CD1c-positive myeloid dendritic cell (primary cell): ENCODE data around the gene CXorf38.

Source experiments
- DNase-seq: peaks from one replicate; pipeline ENCODE4 v3.0.0-alpha.2; 2016; ENCODE audit errors: extremely low spot score

Gene CXorf38, protein sequence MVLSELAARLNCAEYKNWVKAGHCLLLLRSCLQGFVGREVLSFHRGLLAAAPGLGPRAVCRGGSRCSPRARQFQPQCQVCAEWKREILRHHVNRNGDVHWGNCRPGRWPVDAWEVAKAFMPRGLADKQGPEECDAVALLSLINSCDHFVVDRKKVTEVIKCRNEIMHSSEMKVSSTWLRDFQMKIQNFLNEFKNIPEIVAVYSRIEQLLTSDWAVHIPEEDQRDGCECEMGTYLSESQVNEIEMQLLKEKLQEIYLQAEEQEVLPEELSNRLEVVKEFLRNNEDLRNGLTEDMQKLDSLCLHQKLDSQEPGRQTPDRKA

GRCh38 chrX:40647307-40648197, at the start of gene CXorf38:
Gene CXorf38, minus strand, starts transcription at chrX:40647561. Its CDS starts 41 bp downstream, at chrX:40647520.
- DNase-seq: peak; percentile 94

GRCh38 chrX:40694802-40695201, 47.4 kb upstream of the CXorf38 start:
- DNase-seq: no peak

DNA sequence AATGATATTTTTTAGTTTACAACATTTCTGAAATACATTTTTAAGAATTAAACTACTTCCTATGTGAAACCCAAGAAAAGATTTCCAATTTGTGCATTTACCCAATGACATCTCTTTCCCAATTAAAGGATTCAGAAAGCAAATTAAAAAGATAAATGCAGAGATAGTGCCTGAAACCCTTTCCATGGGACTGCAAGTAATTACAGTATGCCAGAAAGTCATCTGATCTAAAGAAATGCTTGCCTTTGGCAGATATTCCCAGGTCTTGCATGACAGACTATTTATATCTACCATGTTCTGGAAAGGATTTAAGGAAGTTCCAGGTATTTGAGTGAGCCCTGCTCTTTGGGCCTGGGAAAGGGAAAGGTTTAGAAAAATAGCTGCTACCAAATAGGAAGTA, 41.6 kb upstream of the CXorf38 start:
- no peak for DNase-seq

DNA sequence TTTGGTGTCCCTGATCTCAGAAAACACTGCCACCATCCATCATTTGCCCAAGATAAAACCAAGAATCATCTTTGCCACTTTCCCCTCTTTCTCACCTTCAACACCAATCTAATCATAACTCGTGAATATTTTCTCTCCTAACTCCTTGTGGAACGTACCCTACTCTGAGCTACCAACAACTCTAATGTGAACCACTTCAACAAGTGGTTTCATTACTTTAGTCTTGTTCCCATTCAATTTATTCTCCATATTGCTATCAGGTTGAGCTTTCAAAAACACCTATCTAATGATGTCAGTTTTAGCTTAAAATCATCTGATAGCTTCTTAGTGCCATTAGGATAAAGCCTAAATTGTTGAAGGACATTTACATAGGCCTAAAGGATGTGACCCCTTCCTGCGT, 39.8 kb upstream of the CXorf38 start:
- no peak for DNase-seq

GRCh38 chrX:40685362-40685918, 38.1 kb upstream of the CXorf38 start:
- peak; percentile 60 for DNase-seq

DNA sequence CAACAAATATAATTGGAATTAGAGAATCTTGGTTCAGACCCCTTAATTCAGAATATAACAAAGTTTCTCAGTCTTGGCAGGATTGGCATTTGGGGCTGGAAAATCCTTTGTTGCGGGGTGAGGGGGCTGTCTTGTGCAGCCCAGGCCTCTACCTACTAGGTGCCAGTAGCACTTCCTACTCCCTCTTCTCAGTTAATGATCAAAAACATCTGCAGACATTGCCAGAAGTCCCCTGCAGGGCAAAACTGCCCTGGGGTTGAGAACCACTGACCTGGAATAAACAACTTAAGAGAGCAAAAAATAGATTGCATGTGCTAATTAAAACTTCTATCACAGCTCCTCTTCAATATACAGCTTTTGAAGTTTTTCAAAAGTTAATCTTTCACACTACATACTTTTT, 36.7 kb upstream of the CXorf38 start:
- DNase-seq: no peak

GRCh38 chrX:40683245-40683644, 35.9 kb upstream of the CXorf38 start:
- no peak for DNase-seq

- DNase-seq: no peak
These were observed 23.8 kb upstream of the CXorf38 start for GRCh38 chrX:40671126-40671525.

GRCh38 chrX:40663880-40664630, 16.7 kb upstream of the CXorf38 start:
- no peak for DNase-seq

GRCh38 chrX:40663078-40663740, 15.8 kb upstream of the CXorf38 start:
- no peak for DNase-seq

GRCh38 chrX:40661489-40661888, 14.1 kb upstream of the CXorf38 start:
- DNase-seq: no peak

GRCh38 chrX:40660381-40660780, 13.0 kb upstream of the CXorf38 start:
- DNase-seq: no peak

- DNase-seq: no peak
These were observed 6.2 kb upstream of the CXorf38 start for GRCh38 chrX:40653535-40653934.

DNA sequence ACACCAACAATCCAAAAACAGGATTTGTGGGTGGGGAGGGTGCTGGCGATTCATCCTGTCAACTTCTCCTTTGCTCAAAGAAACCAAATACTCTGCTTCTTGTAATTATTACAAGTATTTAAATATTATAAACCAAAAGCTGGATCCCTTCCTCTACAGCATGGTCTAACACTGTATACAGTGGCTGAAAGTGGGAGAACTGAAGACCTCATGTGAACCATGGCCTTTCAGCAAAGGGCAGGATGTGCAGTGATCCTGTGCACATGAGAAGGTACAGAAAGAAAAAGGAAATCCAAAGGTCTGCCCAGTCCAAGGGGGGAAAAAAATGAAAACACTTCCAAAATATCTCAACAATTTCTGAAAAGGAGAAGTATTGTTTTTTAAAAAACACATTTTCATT, 5.3 kb upstream of the CXorf38 start:
- peak; percentile 9 for DNase-seq

- DNase-seq: peak; percentile 72
These were observed 4.4 kb upstream of the CXorf38 start for GRCh38 chrX:40651620-40652223.

DNA sequence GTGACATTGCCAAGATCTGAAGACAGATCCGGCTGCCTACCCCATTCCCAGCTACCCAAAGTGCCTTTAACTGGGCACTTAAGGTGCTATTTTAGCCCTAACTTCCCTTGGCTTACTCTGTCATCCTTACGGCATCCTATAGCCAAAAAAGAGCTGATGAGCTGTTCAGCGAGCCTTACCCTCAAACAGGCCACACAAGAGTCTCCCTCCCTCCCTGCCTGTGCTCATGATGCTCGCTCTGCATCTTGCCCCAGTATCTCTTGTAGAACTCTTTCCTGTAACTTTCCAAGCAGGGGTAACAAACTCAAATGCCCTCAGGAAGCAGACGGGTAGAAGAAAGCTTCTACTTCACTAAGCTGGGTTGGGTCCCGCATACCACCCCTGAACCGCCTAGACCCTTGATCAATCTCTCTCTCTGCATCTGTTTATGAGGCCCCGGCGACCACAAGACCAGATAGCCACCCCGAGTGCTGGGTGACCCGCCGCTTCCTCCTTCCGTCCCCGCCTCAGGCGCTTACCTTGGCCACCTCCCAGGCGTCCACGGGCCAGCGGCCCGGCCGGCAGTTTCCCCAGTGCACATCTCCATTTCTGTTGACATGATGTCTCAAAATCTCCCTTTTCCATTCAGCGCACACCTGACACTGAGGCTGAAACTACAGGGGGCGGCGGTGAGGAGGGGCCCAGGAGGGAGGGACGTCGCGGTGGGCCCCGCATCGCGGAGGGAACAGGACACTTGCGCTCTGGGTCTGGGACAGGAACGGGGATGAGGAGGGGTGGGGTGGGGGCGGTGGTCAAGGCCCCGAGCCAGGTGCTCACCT, 663 bp downstream of the CXorf38 start:
- DNase-seq: peak; percentile 29

GRCh38 chrX:40644821-40645358, 2.5 kb downstream of the CXorf38 start:
- DNase-seq: peak; percentile 80

GRCh38 chrX:40644176-40644575, 3.2 kb downstream of the CXorf38 start:
- DNase-seq: peak; percentile 73

- DNase-seq: no peak
These were observed 9.7 kb downstream of the CXorf38 start for GRCh38 chrX:40637687-40638086.

DNA sequence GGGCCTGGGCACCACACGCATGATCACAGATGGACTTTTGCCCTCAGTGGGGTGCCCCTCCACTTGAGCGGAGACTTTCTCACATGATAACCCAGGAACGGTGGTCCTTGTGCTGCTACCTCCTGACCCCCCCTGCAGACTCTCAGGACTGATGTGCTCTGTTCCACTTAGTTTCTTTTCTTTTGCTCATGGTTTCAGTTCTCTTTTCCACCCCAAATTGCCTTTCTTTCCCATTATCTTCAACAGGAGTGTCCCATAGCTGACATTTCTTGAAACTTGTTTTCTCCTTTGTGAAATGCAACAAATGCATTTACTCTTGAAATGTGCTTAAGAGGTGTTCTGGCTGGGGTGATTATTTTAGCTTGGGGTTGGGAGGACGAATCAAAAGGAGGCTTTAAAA, 15.2 kb downstream of the CXorf38 start:
- DNase-seq: no peak
